Measurements from ENCODE around the gene LSM7. TPM values are rescaled to one million over a fixed set of nuclear protein-coding genes. Genes with fewer than 3 reads are reported as not detected.
A peak's percentile ranks its signal among the peaks of the same experiment; 100 is the strongest.

LSM7 gene
- total RNA-seq, 2 donors from 2014 or later, result 45.7 to 69.9 TPM

DNA sequence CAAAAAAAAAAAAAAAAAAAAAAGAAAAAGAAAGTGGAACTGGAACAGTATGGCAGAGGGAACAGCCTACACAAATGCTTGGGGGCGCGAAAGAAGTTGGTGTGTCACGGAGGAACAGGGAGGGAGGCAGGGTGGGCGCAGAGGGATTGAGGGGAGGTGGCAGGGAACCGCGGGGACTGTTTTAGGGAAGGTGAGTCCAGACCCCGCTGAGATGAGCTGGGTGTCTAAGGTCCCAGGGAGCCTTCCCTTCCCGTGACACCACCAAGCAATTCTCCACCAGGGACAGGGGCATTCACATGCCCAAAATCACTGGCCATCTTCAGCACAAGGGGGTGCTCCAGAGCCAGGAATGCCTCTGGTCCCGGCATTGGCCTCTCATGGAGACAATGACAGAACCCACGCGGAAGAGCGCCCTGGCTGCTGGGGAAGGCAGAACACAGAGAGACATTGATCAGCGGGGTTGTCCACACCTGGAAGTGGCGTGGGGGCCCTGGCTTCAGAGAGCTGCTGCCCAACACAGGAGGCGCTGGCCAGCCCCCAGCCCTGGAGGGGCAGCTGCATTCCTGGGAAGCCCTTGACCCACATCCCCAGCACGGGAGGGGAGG, 53.4 kb downstream of the LSM7 start:
- no peak overlapping the region for H3K4me3 ChIP-seq
- peak; percentile 62 to 72 (median 66) for DNase-seq
- intact Hi-C loops (cut with DNase I), result loop anchor here (5.0 kb wide), 1 partner anchor 118 kb away; no protein-coding TSS in a partner anchor
- H3K4me1 ChIP-seq, result peaks cover 44% of the 10 kb centered on the region
- no peaks in the 10 kb centered on the region for H3K9me3 ChIP-seq
- no peak for ATAC-seq
- WGBS, 2 donors, result 58 to 78% methylated on average over 8 to 16 of the region's 16 CpGs
- H3K27ac ChIP-seq, result peak overlapping the region in 1 of 4 donors; percentile 41
- peaks cover 0 to 2% of the 10 kb centered on the region in 2 donors for H3K36me3 ChIP-seq (replicated peaks in 1 of 2; ENCODE audit: insufficient read depth in 1 of 2, low read depth in 2 of 2)
- H3K27me3 ChIP-seq, result no peaks in the 10 kb centered on the region
- no peak for TF ChIP-seq POLR2A (IDR thresholded peaks at IDR 0.05)
- TF ChIP-seq, protein P1, sequence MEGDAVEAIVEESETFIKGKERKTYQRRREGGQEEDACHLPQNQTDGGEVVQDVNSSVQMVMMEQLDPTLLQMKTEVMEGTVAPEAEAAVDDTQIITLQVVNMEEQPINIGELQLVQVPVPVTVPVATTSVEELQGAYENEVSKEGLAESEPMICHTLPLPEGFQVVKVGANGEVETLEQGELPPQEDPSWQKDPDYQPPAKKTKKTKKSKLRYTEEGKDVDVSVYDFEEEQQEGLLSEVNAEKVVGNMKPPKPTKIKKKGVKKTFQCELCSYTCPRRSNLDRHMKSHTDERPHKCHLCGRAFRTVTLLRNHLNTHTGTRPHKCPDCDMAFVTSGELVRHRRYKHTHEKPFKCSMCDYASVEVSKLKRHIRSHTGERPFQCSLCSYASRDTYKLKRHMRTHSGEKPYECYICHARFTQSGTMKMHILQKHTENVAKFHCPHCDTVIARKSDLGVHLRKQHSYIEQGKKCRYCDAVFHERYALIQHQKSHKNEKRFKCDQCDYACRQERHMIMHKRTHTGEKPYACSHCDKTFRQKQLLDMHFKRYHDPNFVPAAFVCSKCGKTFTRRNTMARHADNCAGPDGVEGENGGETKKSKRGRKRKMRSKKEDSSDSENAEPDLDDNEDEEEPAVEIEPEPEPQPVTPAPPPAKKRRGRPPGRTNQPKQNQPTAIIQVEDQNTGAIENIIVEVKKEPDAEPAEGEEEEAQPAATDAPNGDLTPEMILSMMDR (IDR thresholded peaks at IDR 0.05), result peak in 6 of 7 experiments; percentile 23 to 69 (median 56)

DNA sequence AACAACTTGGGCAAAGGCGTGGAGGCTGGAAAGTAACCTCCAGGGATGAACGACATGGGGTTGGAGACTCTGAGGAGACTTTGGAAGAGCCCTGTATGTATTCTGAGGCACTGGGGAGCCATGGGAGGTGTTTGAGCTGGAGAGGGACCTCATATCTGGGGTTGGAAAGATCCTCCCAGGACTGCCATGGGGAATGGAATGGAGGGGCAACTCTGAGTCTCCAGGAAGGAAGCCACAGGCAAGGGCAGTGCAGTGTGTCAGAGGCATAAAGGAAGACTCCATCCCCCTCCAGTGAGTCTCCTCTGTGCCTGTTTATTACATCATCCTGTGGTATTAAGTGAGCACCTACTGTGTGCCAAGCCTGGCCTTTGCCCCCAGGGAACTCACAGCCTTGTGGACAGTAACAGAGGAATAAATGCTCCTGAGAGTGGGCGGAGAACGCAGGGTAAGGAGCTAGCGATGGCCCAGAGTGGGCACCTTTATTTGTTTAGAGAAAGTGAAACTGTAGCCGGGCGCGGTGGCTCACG, 54.1 kb downstream of the LSM7 start:
- Histone ChIP-seq H3K4me3 (no peak overlapping the region), H3K27ac (peak overlapping the region in 3 of 4 donors; percentile 79 to 100 (median 95)), H3K4me1 (peaks cover 44% of the 10 kb centered on the region), H3K27me3 (no peaks in the 10 kb centered on the region), H3K9me3 (no peaks in the 10 kb centered on the region), H3K36me3 (replicated peaks in 1 of 2; ENCODE audit: insufficient read depth in 1 of 2, low read depth in 2 of 2) (peaks cover 0 to 2% of the 10 kb centered on the region in 2 donors)
- intact Hi-C loops (cut with DNase I), result loop anchor here (5.0 kb wide), 1 partner anchor 117 kb away; no protein-coding TSS in a partner anchor
- no peak for TF ChIP-seq POLR2A (IDR thresholded peaks at IDR 0.05)
- TF ChIP-seq, protein P1 (IDR thresholded peaks at IDR 0.05), result no peak
- DNase-seq (no peak), ATAC-seq (no peak)
- 81 to 85% methylated on average over 9 of the region's 9 CpGs for WGBS, 2 donors

DNA sequence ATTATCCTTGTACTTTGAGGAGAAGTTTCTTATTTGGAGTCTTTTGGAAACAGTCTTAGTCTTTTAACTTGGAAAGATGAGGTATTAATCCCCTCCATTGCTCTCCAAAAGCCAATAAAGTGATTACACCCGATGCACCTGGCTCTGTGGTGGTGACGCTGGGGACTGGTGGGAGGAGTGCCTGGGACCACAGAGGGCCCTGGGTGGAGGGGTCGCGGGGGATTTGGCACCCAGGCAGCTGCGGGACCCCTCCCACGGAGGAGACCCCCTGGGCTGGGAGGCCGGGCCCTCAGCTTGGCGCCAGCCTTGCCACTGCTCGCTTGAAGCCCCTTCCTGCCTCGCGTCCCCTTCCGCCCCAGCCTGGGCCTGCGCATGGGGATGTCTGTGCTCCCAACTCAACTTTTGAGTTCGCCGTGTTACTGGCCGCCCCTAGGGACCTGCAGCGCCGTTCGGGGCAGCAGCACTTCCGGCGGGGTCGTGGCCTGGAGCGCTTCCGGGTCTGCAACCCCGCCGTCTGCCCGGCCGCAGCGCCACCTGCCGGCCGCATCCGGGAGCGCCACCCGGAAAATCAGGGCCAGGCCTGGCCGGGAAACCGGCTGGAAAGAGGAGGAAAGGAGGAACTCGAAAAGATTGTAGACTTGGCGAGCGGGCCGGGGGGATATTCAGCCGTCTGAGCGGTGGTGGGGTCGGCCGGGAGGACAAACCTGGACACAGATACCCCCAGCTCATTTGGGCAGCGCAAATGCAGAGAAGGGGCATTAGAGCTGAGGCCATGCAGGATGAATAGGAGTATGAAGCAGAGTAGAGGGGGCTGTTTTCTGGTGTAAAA, 54.8 kb downstream of the LSM7 start:
- Histone ChIP-seq H3K9me3 (no peaks in the 10 kb centered on the region), H3K4me3 (no peak overlapping the region), H3K27ac (peak overlapping the region; percentile 68 to 100 (median 87)), H3K4me1 (peaks cover 46% of the 10 kb centered on the region), H3K36me3 (replicated peaks in 1 of 2; ENCODE audit: insufficient read depth in 1 of 2, low read depth in 2 of 2) (peaks cover 0 to 2% of the 10 kb centered on the region in 2 donors), H3K27me3 (no peaks in the 10 kb centered on the region)
- intact Hi-C loops (cut with DNase I), result loop anchor here (5.0 kb wide), 1 partner anchor 116 kb away; no protein-coding TSS in a partner anchor
- peak in 1 of 3 donors; percentile 24 for TF ChIP-seq POLR2A (IDR thresholded peaks at IDR 0.05)
- TF ChIP-seq, protein P1 (IDR thresholded peaks at IDR 0.05), result peak; percentile 94 to 99 (median 96)
- DNase-seq, result peak; percentile 77 to 81 (median 79)
- 11 to 25% methylated on average over 16 to 45 of the region's 45 CpGs for WGBS, 2 donors
- ATAC-seq, result peak; percentile 19

Other genes starting within 250 kb of the LSM7 start
- gene MOB3A, start 232.3 kb downstream of the LSM7 start, total RNA-seq, result 10 to 100 TPM; 11.7 to 22.1 TPM
- gene IZUMO4, start 231.7 kb downstream of the LSM7 start, total RNA-seq, result 1 to 10 TPM; 3.4 to 4.0 TPM
- gene AP3D1, start 177.0 kb downstream of the LSM7 start, total RNA-seq, result 100 to 1,000 TPM in 1 of 2 donors, 10 to 100 TPM in 1; 77.0 to 124 TPM
- gene DOT1L, start 164.7 kb downstream of the LSM7 start, total RNA-seq, result 10 to 100 TPM; 10.1 to 44.5 TPM
- gene PLEKHJ1, start 92.3 kb downstream of the LSM7 start, total RNA-seq, result 10 to 100 TPM; 47.5 to 89.0 TPM
- 10 to 100 TPM; 15.5 to 30.1 TPM for gene SF3A2, start 91.8 kb downstream of the LSM7 start, total RNA-seq
- 10 to 100 TPM in 1 of 2 donors, under 1 TPM in 1; 0.99 to 11.7 TPM for gene AMH, start 79.3 kb downstream of the LSM7 start, total RNA-seq
- not detected for gene JSRP1, start 72.2 kb downstream of the LSM7 start, total RNA-seq
- under 1 TPM; 0.66 to 0.78 TPM for gene PEAK3, start 46.4 kb downstream of the LSM7 start, total RNA-seq
- not detected for gene LINGO3, start 20.4 kb downstream of the LSM7 start, total RNA-seq
- gene SPPL2B, start 98 bp upstream of the LSM7 start, total RNA-seq, result 100 to 1,000 TPM in 1 of 2 donors, 10 to 100 TPM in 1; 75.8 to 202 TPM
- not detected for gene TMPRSS9, start 31.7 kb upstream of the LSM7 start, total RNA-seq
- 10 to 100 TPM; 16.3 to 36.6 TPM for gene TIMM13, start 99.0 kb upstream of the LSM7 start, total RNA-seq
- gene LMNB2, start 128.4 kb upstream of the LSM7 start, total RNA-seq, result 10 to 100 TPM; 11.7 to 30.0 TPM
- 10 to 100 TPM; 68.0 to 84.7 TPM for gene GADD45B, start 147.5 kb upstream of the LSM7 start, total RNA-seq